ENCODE data around the gene CORO1C. TPM values are rescaled to one million over a fixed set of nuclear protein-coding genes. Genes with fewer than 3 reads are reported as not detected.

Gene CORO1C
- polyA plus RNA-seq, 1 donor from 2014 or later, result 123 TPM

GRCh38 chr12:108653082-108653516 is 78.2 kb downstream of the CORO1C start:
- H3K4me2 ChIP-seq (ENCODE audit: low read length), result no peak overlapping the region
- no peak overlapping the region for H3K4me3 ChIP-seq (ENCODE audit: low read length)
- no peaks in the 10 kb centered on the region for H3K27me3 ChIP-seq (ENCODE audit: insufficient read depth, low read depth, low read length)
- no peak overlapping the region for H3K27ac ChIP-seq (ENCODE audit: low read length)
- H2AFZ ChIP-seq (ENCODE audit: low read depth, low read length), result no peak overlapping the region
- no peaks in the 10 kb centered on the region for H3K79me2 ChIP-seq (replicated peaks; ENCODE audit: insufficient read depth, low read length)
- H3K9ac ChIP-seq (ENCODE audit: low read length), result no peak overlapping the region
- H3K9me3 ChIP-seq (ENCODE audit: low read length), result no peaks in the 10 kb centered on the region
- H3K36me3 ChIP-seq (ENCODE audit: insufficient read depth, low read length), result peaks cover 7% of the 10 kb centered on the region
- no peaks in the 10 kb centered on the region for H3K9me2 ChIP-seq (ENCODE audit: insufficient read depth, low read length)
- no peak for TF ChIP-seq TAF1 (IDR thresholded peaks at IDR 0.05; ENCODE audit: low read depth)
- no peak for TF ChIP-seq POLR2AphosphoS5 (IDR thresholded peaks at IDR 0.05)
- TF ChIP-seq SMC3 (conservative IDR thresholded peaks at IDR 0.05; ENCODE audit: poor library complexity), result no peak
- TF ChIP-seq MXI1 (conservative IDR thresholded peaks at IDR 0.05; ENCODE audit: poor library complexity, severe bottlenecking), result no peak
- no peak for TF ChIP-seq EZH2 (IDR thresholded peaks at IDR 0.05; ENCODE audit: borderline replicate concordance, insufficient read depth, low read length, poor library complexity, severe bottlenecking)
- no peak for TF ChIP-seq CTCF (IDR thresholded peaks at IDR 0.05; ENCODE audit: poor library complexity, severe bottlenecking)
- TF ChIP-seq, protein P1, sequence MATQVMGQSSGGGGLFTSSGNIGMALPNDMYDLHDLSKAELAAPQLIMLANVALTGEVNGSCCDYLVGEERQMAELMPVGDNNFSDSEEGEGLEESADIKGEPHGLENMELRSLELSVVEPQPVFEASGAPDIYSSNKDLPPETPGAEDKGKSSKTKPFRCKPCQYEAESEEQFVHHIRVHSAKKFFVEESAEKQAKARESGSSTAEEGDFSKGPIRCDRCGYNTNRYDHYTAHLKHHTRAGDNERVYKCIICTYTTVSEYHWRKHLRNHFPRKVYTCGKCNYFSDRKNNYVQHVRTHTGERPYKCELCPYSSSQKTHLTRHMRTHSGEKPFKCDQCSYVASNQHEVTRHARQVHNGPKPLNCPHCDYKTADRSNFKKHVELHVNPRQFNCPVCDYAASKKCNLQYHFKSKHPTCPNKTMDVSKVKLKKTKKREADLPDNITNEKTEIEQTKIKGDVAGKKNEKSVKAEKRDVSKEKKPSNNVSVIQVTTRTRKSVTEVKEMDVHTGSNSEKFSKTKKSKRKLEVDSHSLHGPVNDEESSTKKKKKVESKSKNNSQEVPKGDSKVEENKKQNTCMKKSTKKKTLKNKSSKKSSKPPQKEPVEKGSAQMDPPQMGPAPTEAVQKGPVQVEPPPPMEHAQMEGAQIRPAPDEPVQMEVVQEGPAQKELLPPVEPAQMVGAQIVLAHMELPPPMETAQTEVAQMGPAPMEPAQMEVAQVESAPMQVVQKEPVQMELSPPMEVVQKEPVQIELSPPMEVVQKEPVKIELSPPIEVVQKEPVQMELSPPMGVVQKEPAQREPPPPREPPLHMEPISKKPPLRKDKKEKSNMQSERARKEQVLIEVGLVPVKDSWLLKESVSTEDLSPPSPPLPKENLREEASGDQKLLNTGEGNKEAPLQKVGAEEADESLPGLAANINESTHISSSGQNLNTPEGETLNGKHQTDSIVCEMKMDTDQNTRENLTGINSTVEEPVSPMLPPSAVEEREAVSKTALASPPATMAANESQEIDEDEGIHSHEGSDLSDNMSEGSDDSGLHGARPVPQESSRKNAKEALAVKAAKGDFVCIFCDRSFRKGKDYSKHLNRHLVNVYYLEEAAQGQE (IDR thresholded peaks at IDR 0.05; ENCODE audit: borderline replicate concordance), result no peak
- no peak for TF ChIP-seq EP300 (conservative IDR thresholded peaks at IDR 0.05; ENCODE audit: poor library complexity, severe bottlenecking)
- TF ChIP-seq RAD21 (conservative IDR thresholded peaks at IDR 0.05), result no peak
- no peaks in the 10 kb centered on the region for H4K20me1 ChIP-seq (ENCODE audit: insufficient read depth)
- H3F3A ChIP-seq (ENCODE audit: insufficient read depth, low read length, poor library complexity, severe bottlenecking), result no peaks in the 10 kb centered on the region

DNA sequence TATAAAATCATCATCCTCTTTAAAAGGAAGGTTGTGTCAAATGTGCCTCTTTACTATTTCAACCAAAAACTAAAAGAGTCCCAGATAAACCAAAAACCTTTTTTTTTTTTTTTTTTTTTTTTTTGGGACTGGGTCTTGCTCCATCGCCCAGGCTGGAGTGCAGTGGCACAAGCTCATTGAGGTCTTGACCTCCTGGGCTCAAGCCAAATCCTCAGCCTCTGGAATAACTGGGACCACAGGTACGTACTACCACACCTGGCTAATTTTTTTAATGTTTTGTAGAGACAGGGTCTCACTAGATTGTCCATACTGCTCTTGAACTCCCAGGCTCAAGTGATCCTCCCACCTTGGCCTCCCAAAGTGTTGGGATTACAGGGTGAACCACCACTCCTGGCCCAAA is 81.2 kb downstream of the CORO1C start:
- TF ChIP-seq CTCF (IDR thresholded peaks at IDR 0.05; ENCODE audit: poor library complexity, severe bottlenecking), result no peak
- no peak for TF ChIP-seq EP300 (conservative IDR thresholded peaks at IDR 0.05; ENCODE audit: poor library complexity, severe bottlenecking)
- TF ChIP-seq TAF1 (IDR thresholded peaks at IDR 0.05; ENCODE audit: low read depth), result no peak
- TF ChIP-seq SMC3 (conservative IDR thresholded peaks at IDR 0.05; ENCODE audit: poor library complexity), result no peak
- TF ChIP-seq POLR2AphosphoS5 (IDR thresholded peaks at IDR 0.05), result no peak
- TF ChIP-seq MXI1 (conservative IDR thresholded peaks at IDR 0.05; ENCODE audit: poor library complexity, severe bottlenecking), result no peak
- TF ChIP-seq, protein P1 (IDR thresholded peaks at IDR 0.05; ENCODE audit: borderline replicate concordance), result no peak
- no peak for TF ChIP-seq EZH2 (IDR thresholded peaks at IDR 0.05; ENCODE audit: borderline replicate concordance, insufficient read depth, low read length, poor library complexity, severe bottlenecking)
- no peak for TF ChIP-seq RAD21 (conservative IDR thresholded peaks at IDR 0.05)
- Histone ChIP-seq H3K4me2 (ENCODE audit: low read length) (no peak overlapping the region), H3F3A (ENCODE audit: insufficient read depth, low read length, poor library complexity, severe bottlenecking) (no peaks in the 10 kb centered on the region), H3K27me3 (ENCODE audit: insufficient read depth, low read depth, low read length) (no peaks in the 10 kb centered on the region), H4K20me1 (ENCODE audit: insufficient read depth) (no peaks in the 10 kb centered on the region), H3K4me3 (ENCODE audit: low read length) (no peak overlapping the region), H3K9me3 (ENCODE audit: low read length) (no peaks in the 10 kb centered on the region), H3K79me2 (replicated peaks; ENCODE audit: insufficient read depth, low read length) (no peaks in the 10 kb centered on the region), H3K9ac (ENCODE audit: low read length) (no peak overlapping the region), H3K36me3 (ENCODE audit: insufficient read depth, low read length) (peaks cover 12% of the 10 kb centered on the region), H2AFZ (ENCODE audit: low read depth, low read length) (no peak overlapping the region), H3K27ac (ENCODE audit: low read length) (no peak overlapping the region), H3K9me2 (ENCODE audit: insufficient read depth, low read length) (no peaks in the 10 kb centered on the region)
